SHP77 treated with DMSO at 0.1 percent for 48 hours (cell line): Measurements from ENCODE around the gene TRPM8.
"Not testable (repeated sequence)": the region's sequence is repeated elsewhere in the genome, so short reads cannot be mapped to it uniquely, and the experiment has no call there.

Experiments used
- DNase-seq: peaks from one replicate; lab custom pipeline; 2025; lab: John Stamatoyannopoulos, UW

The TRPM8 gene

DNA sequence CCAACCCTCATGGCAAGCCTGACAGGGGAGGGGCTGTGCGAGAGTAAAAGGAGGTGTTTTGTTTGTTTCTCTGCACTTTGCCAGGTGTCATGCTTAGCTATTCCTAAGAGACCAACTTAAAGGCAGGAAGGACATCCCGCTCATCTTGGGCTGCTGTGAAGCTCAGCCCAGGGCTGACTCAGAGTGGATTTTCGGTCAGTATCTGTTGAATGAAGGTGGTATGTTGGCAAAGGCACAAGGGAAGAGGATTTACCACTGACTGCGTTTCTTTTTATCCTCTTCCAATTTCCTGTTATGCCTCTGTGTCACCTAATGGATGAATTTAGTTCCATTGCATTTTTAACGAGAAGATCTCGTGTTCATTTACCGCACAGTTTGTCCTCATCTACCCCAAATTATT, 18.9 kb downstream of the TRPM8 start:
- no peak for DNase-seq

DNA sequence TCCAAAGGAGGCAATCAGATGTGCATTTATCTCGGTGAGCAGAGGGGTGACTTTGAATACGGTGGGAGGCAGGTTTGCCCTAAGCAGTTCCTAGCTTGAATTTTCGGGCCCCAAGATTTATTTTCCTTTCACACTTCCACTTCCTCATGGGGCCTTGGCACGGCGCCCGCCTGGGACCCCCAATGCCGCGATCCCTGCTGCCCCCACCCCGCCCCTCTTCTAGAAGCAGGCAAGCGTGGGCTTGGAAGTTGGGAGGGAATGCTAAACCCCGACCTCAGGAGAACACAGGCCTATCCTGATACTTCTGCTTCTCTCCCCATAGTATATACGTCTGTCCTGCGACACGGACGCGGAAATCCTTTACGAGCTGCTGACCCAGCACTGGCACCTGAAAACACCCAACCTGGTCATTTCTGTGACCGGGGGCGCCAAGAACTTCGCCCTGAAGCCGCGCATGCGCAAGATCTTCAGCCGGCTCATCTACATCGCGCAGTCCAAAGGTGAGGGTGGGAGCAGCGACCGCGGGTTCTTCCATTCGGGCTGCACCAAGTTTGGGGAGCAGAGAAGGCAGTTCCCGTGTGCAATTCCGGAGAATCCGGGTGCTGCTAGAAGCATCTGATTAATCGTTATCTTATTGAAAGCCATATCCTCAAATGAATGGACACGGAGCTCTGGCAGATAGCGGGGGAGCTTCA, 21.6 kb downstream of the TRPM8 start:
- no peak for DNase-seq

DNA sequence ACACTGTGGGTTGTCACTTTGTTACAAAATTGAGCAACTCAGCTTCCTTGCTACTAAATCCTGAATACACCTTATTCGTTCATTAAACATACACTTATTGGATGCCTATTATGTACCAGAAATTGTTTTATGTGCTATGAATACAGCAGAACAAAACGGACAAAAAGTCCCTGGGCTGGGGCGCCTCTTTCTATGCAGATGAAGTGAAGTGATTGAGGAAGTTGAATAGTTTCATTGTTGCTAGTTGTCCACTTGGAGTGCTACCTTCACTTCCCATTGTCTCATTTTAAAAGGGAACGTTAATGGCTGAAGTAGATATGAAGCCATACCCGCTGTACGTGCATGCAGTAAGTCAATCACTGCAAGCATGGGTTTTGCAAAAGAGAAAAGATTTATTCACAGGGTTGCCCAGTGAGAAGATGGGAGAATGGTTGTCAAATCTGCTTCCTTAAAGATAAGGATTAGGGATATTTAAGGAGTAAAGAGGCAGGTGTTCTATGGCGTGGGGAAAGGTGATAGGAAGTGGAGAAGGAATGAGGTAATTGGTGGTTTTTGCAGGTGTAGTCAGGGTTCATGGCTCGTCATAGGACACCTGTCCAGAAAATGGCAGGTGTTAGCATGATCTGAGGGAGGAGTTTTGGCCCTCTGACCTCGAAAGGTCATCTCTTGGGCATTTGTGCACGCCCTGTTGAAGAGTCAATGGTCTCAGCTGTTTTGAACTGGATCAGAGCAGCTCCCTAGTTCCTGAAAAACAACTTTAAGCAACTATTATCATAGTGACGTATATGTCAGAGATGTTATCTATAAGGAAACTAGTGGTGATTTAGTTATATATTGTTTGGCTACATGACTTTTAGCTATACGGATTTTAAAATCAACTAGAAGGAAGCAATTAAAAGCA, 23.5 kb downstream of the TRPM8 start:
- DNase-seq = no peak

DNA sequence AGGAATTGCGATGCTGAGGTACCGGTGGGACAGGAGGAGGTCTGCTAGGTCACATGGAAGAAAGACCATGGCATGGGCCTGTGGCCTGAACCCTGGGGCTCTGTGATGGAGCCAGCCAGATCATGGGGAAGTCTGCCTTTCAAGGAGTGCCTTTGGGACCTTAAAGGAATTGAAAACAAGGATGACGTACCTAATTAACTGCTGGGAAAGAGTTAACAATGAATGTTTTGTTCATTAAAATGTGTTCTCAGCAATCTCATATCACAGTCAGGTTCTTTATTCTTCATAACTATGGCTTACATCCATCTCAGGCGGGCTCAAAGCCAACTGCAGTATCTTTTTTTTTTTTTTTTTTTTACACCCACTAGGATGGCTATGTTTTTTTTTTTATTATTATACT, 25.6 kb downstream of the TRPM8 start:
- no peak for DNase-seq

DNA sequence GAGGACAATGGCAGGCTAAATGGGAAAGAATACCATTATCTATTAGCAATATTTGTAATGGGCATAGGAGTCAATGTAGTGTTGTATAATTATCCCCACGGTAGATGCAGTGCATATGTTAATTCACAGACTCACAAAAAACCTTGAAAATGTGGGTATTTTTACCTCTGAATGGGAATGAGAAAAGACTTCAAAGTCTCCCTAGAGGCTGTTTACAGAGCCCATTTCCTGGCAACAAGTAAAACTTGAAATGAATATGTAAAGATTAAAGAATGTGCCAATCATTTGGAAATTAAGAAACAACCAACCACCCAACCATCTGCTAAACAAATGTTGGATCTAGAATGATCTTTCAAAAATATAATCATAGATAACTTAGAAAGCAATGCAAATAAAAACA, 27.1 kb downstream of the TRPM8 start:
- no peak for DNase-seq

DNA sequence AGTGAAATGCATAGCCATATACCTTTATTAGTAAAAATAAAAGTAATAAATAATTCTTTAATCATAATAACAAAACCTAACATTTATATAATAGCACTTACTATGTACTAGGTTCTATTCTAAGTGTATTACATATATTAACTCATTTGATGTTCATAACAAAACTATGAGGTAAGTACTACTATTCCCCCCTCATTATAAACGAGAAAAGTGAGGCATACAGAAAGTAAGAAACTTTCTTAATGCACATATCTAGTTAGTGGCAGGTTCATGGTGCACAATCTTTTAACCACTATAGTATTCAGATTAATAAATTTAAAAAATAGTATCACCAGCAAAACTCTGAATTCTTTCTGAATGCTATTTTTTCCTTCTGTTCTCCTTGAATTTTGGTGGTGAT, 27.5 kb downstream of the TRPM8 start:
- DNase-seq = no peak

DNA sequence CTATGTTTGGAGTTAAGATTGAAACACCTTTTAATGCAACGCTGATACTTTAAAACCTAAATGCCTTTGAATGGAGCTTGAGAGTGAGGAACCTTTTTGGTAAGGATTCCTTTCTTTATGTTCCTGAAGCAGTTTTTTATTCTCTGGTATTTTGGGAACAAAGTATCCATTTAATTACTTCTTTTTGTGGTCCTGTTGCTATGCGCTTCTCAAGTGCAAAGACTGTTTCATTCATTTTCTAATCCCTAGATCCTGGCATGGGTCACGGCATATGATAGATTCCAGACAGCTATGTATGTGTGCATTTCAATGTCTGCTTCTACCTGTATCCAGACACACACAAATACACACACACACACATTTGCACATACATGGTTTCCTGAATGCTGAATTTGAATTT, 28.0 kb downstream of the TRPM8 start:
- DNase-seq = no peak

DNA sequence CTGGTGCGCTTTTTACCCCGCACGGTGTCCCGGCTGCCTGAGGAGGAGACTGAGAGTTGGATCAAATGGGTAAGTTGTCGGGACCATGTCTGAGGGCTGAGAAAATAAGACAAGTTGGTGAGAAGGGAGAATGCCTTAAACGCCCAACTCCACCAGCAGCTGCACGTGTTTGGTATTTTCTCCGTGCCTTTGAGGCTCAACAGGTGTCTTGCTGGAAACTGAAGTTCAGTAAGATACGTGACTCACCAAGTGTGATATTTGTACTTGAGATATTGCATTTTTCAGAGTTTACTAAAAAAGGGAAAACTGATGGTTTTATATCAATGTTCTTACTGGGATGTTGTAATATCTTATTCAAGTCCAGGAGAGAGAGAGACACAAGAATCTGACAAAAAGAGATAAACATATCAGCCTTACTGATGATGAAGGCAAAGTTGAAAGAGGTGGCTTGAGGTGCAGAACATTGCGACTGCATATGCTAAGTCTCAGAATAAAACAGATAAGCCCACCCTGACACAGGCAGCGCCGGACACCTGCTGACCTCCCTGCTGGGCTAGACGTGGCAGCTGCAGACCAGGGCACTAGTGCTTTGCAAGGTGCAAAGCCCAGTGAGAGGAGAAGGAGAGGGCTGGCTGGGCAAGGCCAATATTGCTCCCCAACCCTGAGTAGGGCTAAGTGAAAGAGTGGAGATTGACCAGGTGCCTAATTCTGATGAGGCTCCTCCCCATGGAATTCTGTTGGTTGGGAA, 33.1 kb downstream of the TRPM8 start:
- DNase-seq = no peak

DNA sequence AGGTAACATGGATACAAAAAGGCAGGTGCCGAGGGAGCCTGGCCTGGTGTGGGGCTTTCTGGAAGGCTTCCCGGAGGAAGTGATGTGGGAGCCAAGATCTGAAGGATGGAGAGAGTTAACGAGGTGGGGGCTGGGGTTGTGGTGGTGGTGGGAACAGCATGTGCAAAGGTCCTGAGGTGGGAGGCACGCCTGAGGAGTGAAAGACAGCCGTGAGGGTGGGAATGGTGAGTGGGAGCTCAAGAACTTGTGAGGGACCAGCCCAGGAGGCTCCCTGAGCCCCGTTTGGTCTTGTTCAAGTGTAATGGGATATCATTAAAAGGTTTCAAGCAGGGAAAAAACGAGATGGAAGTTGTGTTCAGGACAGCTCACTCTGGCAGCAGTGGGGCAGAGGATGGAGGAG, 35.2 kb downstream of the TRPM8 start:
- DNase-seq = no peak

DNA sequence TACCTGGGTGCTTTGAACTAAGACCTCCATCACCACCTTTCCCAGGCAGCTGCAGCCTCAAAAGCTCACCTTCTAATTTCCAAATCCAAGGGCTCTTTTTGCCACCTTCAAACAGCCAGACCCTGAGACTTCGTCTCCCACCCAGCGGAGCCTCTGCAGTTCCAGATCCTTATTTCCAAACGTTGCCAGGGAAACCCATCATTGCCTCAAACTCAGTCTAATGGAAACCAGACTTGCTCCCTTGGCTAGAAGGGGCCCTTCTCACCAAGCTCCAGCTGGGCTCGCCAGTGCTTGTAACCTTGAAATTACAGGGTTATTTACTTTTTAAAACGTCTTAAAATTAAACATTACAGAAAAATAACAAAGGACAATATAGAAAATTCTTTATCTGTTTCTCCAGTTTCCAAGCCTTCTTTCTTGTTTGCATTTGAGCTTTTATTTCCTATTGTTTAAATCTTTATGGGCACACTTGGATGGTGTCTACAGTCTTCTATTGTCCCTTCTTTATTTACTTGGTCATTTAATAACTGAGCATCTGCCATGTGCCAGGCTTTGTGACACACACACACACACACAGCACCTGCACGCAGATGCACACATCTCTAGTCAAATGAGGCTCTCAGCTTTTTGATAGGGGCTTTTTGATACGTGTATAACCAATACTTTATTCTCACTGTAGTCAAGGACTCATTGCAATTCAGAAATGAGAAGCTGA, 36.1 kb downstream of the TRPM8 start:
- DNase-seq = peak; percentile 80

DNA sequence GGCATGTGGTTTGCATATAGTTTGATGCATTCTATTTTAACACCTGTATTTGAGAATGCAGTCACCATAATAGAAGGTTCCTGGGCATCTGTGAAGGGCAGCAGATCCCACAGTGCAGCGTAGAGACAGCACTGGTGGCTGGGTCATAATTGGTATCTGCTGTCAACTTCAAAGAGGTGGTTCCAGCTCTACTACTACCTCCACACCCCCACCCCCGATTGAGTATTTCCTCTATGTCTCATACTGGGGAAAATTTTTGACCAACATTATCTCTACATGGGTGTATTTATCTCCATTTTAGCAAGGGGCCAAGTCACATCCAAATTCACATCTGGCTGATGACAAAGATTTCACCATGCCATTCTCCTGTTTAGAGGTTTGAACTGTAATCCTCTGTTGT, 43.0 kb downstream of the TRPM8 start:
- DNase-seq = no peak

DNA sequence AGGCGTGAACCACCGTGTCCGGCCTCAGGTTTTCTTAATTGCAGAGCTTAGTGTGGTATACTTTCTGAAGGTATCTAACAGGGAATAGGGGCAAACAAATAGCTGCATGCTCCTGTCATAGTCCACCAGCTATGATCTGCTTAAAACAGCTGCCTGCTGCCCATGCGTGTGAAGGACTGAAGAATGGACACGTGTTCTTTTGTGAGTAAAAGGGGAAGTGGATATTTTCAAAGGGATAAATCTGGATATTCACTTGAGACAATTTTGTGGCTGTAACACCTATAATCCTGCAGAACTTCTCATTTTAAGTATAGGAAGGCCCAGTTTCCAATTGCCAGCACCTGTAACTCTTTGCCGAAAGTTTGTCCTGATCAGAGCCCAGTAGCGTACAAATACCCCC, 44.7 kb downstream of the TRPM8 start:
- no peak for DNase-seq

DNA sequence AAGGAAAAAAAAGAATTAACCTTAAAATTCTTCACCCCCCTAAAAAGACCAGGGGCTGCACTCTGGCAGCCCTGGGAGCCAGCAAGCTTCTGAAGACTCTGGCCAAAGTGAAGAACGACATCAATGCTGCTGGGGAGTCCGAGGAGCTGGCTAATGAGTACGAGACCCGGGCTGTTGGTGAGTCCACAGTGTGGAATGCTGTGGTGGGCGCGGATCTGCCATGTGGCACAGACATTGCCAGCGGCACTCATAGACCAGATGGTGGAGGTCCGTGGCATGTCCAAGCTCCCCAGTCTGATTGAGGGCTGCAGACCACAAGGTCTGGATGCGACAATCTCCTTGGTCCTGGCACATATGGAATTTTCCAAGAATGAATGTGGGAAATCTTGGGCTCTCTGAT, 47.4 kb downstream of the TRPM8 start:
- no peak for DNase-seq

DNA sequence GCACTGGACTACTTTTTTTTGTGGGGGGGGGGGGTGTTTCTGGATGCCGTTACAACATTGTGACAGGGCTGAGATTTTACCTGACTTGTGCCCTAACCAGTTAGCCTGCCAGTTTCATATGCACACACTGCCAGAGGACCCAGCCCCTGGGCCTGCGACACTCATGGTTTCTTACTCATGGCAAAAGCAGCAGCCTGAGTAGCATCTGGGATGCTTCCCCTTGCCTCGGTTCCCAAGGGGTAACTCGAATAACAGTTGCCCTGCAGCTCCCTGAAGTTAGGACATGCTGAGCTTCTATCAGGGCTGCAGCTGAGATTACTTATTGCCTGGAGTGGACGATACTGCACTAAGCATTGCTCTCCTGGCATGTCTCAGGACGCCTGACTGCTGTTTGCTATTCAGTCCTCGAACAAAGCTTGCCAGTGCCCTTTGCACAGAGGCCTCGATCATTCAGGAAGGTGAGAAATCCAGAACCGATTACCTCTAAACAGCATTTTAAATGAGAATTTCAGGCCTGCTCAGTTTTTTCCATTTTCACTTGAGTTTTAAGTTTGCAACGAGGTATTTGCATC, 47.9 kb downstream of the TRPM8 start:
- DNase-seq = no peak

DNA sequence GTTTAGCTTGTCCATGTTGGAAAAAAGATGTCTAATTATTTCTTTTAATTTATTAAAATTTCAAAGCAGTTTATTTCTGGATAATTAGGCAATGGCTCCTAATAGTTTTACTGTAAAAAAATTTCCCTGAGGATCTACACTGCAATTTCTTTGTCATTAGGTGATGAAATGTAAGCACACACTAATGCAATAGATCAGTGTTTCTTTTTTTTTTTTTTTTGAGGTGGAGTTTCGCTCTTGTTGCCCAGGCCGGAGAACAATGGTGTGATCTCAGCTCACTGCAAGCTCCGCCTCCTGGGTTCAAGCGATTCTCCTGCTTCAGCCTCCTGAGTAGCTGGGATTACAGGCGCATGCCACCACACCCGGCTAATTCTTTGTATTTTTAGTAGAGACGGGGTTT, 48.5 kb downstream of the TRPM8 start:
- DNase-seq = not testable (repeated sequence)

DNA sequence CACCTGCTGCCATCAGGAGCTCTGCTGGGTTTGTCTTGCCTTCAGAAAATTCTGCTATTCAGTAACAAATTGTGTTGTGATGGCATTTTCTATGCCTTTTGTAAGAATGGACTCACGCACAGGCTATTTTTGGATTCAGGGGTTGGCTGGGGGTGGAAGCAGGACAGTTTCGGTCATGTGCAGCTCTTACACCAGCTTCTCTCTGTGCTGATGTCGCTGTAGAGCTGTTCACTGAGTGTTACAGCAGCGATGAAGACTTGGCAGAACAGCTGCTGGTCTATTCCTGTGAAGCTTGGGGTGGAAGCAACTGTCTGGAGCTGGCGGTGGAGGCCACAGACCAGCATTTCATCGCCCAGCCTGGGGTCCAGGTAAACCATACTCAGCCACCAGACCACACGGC, 49.2 kb downstream of the TRPM8 start:
- DNase-seq = no peak

DNA sequence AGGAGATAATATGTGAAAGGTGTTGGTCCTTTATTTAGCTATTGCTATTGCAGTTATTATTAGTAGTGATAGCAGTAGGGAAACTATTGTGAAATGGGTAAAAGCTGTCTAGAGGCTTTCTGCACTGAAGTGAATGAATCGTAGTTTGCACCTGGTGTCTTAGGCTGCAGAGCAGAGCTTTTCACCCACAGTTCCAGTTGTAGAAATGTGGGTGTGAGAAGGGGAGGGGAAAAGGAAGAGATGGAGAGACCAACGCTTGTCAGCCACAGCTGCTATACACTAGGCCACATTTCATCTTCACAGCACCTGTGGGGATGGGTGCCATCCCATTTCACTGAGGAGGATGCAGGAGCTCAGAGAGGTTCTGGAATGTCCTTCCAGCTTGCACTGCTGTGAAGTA, 50.0 kb downstream of the TRPM8 start:
- DNase-seq = no peak

DNA sequence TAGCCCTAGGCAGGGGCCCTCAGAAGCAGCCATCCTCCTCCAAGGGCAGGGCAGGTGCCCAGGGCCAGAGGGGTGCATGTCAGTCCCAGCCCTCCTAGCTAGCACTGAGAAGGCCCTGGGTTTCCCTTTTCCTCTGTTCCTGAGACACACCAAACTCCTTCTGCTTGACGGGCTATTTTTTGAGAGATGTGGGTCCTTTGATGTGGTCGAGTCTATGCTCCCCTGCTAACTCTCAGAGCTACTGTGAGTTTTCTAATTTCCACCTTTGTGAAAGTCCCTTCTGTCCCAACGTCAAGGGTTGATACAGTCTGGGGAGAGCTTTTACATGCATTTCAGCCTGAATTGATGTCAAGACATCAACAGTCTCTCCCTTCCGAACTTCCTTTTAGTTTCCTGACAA, 51.4 kb downstream of the TRPM8 start:
- no peak for DNase-seq

DNA sequence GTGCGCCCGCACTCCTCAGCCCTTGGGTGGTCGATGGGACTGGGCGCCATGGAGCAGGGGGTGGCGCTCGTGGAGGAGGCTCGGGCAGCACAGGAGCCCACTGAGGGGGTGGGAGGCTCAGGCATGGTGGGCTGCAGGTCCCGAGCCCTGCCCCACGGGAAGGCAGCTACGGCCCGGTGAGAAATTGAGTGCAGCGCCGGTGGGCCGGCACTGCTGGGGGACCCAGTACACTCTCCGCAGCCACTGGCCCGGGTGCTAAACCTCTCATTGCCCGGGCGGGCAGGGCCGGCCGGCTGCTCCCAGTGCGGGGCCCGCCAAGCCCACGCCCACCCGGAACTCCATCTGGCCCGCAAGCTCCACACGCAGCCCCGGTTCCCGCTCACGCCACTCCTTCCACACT, 55.3 kb downstream of the TRPM8 start:
- DNase-seq = not testable (repeated sequence)

DNA sequence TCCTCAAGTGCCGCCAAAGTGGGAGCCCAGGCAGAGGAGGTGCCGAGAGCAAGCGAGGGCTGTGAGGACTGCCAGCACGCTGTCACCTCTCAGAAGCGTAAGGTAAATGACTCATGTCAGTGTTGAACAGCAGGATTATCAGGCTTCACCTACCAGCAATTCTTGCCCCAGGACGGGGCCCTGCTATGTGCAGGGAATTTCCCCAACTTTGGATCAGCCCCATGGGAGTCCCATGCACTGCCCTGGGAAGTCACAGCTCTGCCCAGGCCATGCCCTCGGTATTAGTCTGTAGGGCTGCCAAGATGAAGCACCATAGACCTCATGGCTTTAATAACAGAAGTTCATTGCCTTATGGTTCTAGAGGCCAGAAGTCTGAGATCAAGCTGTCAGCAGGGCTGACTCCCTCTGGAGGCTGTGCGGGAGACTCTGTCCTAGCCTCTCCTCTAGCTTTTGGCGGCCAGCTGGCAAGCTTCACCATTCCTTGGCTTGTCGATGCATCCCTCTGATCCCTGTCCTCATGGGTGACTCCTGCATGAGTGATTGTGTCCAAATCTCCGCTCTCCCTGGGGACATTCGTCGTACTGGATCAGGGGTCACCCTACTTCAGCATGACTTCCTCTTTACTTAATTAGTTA, 55.9 kb downstream of the TRPM8 start:
- no peak for DNase-seq

DNA sequence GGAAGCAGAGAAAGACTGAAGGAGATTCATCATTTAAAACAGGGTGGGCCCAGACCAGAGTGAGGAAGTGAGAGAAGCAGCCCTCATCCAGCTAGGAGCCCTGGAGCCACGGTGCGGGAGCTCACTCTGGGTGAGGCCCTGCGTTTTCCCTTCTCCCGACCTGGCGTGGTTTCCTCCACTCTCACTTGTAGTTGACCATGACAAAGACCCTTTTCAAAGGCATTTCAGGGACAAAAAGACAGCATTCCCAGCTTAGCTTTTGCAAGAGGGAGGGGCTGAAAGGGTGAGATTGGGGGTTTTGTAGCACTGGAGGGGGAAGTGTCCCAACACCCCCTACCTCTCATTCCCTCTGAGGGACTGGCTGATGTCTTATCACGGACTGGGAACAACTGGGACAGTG, 56.6 kb downstream of the TRPM8 start:
- DNase-seq = no peak
